DOHH2 (cell line): ENCODE results near the gene PDIA6.

Experiments
- CTCF ChIP-seq: fragments of 200-600 bp; sonication (generic); IDR thresholded peaks from one replicate; pipeline ENCODE4 v1.5.1; 2014; ENCODE audit warnings: antibody characterized with exemption, mild to moderate bottlenecking, low read depth, low read length; ENCODE audit not compliant: poor library complexity, severe bottlenecking
- EZH2phosphoT487 ChIP-seq: fragments of 200-600 bp; sonication (generic); IDR thresholded peaks from 2 replicates; pipeline ENCODE4 v1.6.1; 2017; ENCODE audit warnings: borderline replicate concordance, mild to moderate bottlenecking, antibody characterized with exemption, low read length, moderate library complexity, mixed read lengths

- TF ChIP-seq CTCF (no peak), EZH2phosphoT487 (no peak)
These were observed 25.0 kb upstream of the PDIA6 start for GRCh38 chr2:10837298-10838266.
